SK-N-SH treated with all-trans-retinoic acid at 6 μM for 48 hours (cell line): ENCODE data around the gene ZMAT3.

Experiments
- ARNTL ChIP-seq: fragments of 450-650 bp; formaldehyde crosslinking; IDR thresholded peaks from 2 replicates; pipeline ENCODE4 v1.5.0; 2020; ENCODE audit warnings: low read depth, mild to moderate bottlenecking, moderate library complexity, borderline replicate concordance
- GLIS3 ChIP-seq: fragments of 250-450 bp; sonication (Bioruptor Pico); IDR thresholded peaks from 2 replicates; pipeline ENCODE4 v1.5.0; 2020; ENCODE audit warnings: mild to moderate bottlenecking, moderate library complexity
- RARB ChIP-seq: fragments of 250-450 bp; sonication (Bioruptor Pico); IDR thresholded peaks from 2 replicates; pipeline ENCODE4 v1.8.0; 2021; ENCODE audit warnings: mild to moderate bottlenecking, moderate library complexity
- ZFP3 ChIP-seq: fragments of 250-450 bp; sonication (Bioruptor Pico); IDR thresholded peaks from 2 replicates; pipeline ENCODE4 v1.5.0; 2020; ENCODE audit warnings: mild to moderate bottlenecking, moderate library complexity
- ZFP30 ChIP-seq: fragments of 450-650 bp; formaldehyde crosslinking; IDR thresholded peaks from 2 replicates; pipeline ENCODE4 v1.5.0; 2022; ENCODE audit warnings: mild to moderate bottlenecking, moderate library complexity
- TF ChIP-seq, protein P1 (sequence below): fragments of 250-450 bp; sonication (Bioruptor Pico); IDR thresholded peaks from 2 replicates; pipeline ENCODE4 v1.8.0; 2020; ENCODE audit warnings: mild to moderate bottlenecking, moderate library complexity, borderline replicate concordance
- TF ChIP-seq, protein P2 (sequence below): fragments of 250-450 bp; sonication (Bioruptor Pico); IDR thresholded peaks from 2 replicates; pipeline ENCODE4 v1.5.1; 2020; ENCODE audit warnings: low read depth, mild to moderate bottlenecking, moderate library complexity

DNA sequence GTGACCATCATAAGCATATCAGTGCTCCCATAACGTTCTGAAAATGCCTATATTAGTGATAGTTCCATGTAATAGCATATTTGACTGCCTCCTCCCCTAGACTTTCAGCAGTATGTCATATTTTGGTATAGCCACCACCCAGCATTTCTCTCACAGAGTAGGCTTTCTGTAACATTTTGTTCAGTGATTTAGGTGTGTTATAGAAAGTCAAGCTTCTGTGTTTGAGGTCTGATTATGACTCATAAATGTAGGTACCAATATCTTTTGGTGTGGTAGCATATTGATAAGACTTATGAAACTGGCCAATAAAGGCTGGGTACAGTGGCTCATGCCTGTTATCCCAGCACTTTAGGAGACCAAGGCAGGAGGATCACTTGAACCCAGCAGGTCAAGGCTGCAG, 34.3 kb upstream of the ZMAT3 start:
- TF ChIP-seq, protein P1, sequence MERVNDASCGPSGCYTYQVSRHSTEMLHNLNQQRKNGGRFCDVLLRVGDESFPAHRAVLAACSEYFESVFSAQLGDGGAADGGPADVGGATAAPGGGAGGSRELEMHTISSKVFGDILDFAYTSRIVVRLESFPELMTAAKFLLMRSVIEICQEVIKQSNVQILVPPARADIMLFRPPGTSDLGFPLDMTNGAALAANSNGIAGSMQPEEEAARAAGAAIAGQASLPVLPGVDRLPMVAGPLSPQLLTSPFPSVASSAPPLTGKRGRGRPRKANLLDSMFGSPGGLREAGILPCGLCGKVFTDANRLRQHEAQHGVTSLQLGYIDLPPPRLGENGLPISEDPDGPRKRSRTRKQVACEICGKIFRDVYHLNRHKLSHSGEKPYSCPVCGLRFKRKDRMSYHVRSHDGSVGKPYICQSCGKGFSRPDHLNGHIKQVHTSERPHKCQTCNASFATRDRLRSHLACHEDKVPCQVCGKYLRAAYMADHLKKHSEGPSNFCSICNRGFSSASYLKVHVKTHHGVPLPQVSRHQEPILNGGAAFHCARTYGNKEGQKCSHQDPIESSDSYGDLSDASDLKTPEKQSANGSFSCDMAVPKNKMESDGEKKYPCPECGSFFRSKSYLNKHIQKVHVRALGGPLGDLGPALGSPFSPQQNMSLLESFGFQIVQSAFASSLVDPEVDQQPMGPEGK: no peak
- TF ChIP-seq ZFP3 (CRISPR knock-in tag) (no peak), ARNTL (CRISPR knock-in tag) (no peak), RARB (no peak), ZFP30 (CRISPR knock-in tag) (no peak), GLIS3 (no peak)
- TF ChIP-seq, protein P2, sequence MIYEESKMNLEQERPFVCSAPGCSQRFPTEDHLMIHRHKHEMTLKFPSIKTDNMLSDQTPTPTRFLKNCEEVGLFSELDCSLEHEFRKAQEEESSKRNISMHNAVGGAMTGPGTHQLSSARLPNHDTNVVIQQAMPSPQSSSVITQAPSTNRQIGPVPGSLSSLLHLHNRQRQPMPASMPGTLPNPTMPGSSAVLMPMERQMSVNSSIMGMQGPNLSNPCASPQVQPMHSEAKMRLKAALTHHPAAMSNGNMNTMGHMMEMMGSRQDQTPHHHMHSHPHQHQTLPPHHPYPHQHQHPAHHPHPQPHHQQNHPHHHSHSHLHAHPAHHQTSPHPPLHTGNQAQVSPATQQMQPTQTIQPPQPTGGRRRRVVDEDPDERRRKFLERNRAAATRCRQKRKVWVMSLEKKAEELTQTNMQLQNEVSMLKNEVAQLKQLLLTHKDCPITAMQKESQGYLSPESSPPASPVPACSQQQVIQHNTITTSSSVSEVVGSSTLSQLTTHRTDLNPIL: no peak
